Keratinocyte (primary cell): Measurements from ENCODE around the gene WDR70.
A peak's percentile ranks its signal among the peaks of the same experiment; 100 is the strongest.

Experiments used
- EZH2 ChIP-seq: IDR thresholded peaks from one replicate; pipeline ENCODE4 v1.6.1; 2012; ENCODE audit warnings: inconsistent platforms, mild to moderate bottlenecking, low read length, moderate library complexity
- TF ChIP-seq, protein P1 (sequence below), 3 experiments: IDR thresholded peaks in 1 of 3; conservative IDR thresholded peaks in 1 of 3; optimal IDR thresholded peaks in 1 of 3; 2 replicates in 2 of 3; 3 replicates in 1 of 3; pipeline versions ENCODE3 to v1.5.1; 2011; ENCODE audit warnings: low read length in 3 of 3, mild to moderate bottlenecking in 3 of 3, moderate library complexity in 2 of 3, control low read depth in 1 of 3, inconsistent platforms in 1 of 3; ENCODE audit not compliant: insufficient read depth in 2 of 3; ENCODE audit errors: extremely low read depth in 1 of 3

DNA sequence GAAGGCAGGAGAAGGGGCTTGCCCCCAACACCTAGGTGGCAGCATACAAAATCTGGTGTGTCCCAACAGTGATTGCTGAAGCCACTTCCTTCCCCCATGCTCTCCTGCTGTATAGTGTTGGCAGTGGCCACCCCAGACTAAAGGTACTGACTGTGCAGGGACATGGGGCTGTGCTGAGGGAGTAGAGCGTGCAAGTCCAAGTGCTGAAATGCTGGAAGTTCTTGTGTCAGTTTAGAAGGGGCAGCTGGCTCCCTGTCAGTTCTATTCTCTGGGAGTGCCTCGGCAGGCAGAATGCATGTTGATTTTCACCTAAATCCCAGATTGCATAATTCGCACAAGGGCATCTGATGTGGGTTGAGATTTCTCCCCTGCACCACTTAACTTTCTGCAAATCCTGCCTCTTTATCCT, 392.1 kb downstream of the WDR70 start:
- TF ChIP-seq, protein P1, sequence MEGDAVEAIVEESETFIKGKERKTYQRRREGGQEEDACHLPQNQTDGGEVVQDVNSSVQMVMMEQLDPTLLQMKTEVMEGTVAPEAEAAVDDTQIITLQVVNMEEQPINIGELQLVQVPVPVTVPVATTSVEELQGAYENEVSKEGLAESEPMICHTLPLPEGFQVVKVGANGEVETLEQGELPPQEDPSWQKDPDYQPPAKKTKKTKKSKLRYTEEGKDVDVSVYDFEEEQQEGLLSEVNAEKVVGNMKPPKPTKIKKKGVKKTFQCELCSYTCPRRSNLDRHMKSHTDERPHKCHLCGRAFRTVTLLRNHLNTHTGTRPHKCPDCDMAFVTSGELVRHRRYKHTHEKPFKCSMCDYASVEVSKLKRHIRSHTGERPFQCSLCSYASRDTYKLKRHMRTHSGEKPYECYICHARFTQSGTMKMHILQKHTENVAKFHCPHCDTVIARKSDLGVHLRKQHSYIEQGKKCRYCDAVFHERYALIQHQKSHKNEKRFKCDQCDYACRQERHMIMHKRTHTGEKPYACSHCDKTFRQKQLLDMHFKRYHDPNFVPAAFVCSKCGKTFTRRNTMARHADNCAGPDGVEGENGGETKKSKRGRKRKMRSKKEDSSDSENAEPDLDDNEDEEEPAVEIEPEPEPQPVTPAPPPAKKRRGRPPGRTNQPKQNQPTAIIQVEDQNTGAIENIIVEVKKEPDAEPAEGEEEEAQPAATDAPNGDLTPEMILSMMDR (optimal IDR thresholded peaks at IDR 0.05 in 1 of 3, IDR thresholded peaks at IDR 0.05 in 1 of 3, conservative IDR thresholded peaks at IDR 0.05 in 1 of 3; ENCODE audit: extremely low read depth in 1 of 3, insufficient read depth in 2 of 3, low read length in 3 of 3) = peak in 1 of 3 experiments; percentile 10
- TF ChIP-seq EZH2 = no peak
